Amygdala (tissue), 56 donors: ENCODE results near the gene FSHR.

Source experiments
- DNase-seq, 56 donors: peaks; one replicate each; lab custom pipeline; 2025; lab: John Stamatoyannopoulos, UW

FSHR gene

GRCh38 chr2:48929571-48930301 is 224.6 kb downstream of the FSHR start:
- DNase-seq = no peak

DNA sequence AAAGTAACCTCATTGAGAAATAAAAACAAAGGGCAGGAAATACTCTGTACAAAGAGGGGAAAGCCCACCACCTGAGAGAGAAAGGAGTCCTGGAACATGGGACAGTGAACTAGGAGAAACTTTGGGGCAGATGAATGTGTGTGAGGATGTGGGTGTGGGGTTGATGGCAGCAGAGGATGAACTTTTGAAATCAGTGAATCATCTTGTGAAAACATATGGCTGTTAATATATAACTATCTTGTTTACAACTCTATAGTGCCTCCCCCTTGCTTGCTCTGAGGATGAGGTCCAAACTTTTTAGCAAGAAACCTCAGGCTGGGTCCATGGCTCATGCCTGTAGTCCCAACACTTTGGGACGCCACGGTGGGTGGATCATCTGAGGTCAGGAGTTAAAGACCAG is 227.0 kb downstream of the FSHR start:
- no peak for DNase-seq

GRCh38 chr2:48915884-48916283 is 238.4 kb downstream of the FSHR start:
- no peak for DNase-seq

DNA sequence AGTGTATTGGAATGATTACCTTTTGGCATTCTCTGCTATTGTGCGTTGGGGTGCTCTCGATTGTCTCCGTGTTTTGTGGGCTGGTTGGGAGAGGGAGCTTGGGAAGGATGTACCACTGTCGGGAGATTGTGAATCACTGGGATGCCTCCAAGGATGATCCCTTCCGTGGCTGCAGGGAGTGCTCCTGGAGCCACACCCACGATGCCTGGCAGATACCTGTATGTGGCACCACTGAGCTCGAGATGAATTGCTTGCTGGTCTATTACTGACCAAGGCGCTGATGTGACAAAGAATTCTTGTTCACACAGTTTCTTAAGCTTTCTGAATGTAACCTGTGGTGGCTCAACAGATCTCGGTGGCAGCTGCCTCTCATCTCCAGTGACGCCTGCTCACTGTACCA is 239.1 kb downstream of the FSHR start:
- no peak for DNase-seq

DNA sequence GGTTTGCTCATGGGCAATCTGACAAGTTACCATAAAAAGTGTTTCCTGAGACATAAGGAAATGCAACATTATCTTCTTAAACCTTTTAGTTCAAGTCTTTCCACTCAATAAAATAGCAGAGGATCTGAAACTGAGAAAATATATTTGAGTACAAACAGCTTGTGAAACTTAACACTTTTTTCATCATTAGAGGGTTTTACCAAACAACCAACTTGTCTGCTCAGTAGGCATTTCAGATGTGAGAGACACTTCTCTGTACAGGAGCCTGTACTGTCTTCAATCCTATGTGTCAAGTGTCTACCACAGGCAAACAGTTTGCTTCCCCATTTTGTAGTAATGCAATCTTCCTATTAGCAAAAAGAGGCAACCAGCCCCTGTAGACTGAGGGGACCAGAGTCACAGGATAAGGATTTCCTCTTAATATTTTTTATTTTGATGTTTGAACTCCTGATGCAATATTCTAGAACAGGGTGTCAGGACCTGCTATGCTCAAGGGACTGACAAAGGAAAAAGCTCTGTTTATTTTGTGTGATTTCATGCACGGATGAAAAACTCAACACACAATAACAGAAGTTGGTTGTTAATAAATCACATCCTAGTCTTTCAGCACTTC is 239.7 kb downstream of the FSHR start:
- no peak for DNase-seq
